SK-N-MC (cell line): ENCODE measurements around the gene HENMT1.

Experiments
- DNase-seq: peaks from one replicate; pipeline ENCODE4 v3.0.0-alpha.2; 2011; ENCODE audit warnings: low read depth, low spot score
- H3K27ac ChIP-seq: fragments of 200-600 bp; sonication (generic); 2 replicates; pipeline ENCODE4 v1.5.1; 2016; ENCODE audit warnings: mixed run types
- H3K36me3 ChIP-seq: fragments of 200-600 bp; sonication (generic); 2 replicates; pipeline ENCODE4 v1.6.1; 2017; ENCODE audit warnings: antibody characterized with exemption, low read length, mixed read lengths; ENCODE audit not compliant: insufficient read depth
- H3K4me3 ChIP-seq: fragments of 200-600 bp; sonication (generic); 2 replicates; pipeline ENCODE4 v1.5.1; 2016
- H3K9ac ChIP-seq: fragments of 200-600 bp; sonication (generic); 2 replicates; pipeline ENCODE4 v1.8.0; 2017; ENCODE audit warnings: mixed run types, mixed read lengths; ENCODE audit not compliant: insufficient read length
- H3K9me3 ChIP-seq: fragments of 200-600 bp; sonication (generic); 2 replicates; pipeline ENCODE4 v1.6.1; 2017; ENCODE audit warnings: low read depth, mild to moderate bottlenecking, antibody characterized with exemption, low read length, moderate library complexity, mixed read lengths
- EZH2 ChIP-seq: fragments of 200-600 bp; sonication (generic); IDR thresholded peaks from one replicate; pipeline ENCODE4 v1.6.1; 2017; ENCODE audit warnings: antibody characterized with exemption
- FOXP2 ChIP-seq: optimal IDR thresholded peaks from 2 replicates; pipeline ENCODE3; 2011; ENCODE audit warnings: mild to moderate bottlenecking, moderate library complexity; ENCODE audit not compliant: insufficient read depth; ENCODE audit errors: extremely low read length, control extremely low read depth
- POLR2AphosphoS5 ChIP-seq: IDR thresholded peaks from 2 replicates; pipeline ENCODE4 v1.6.1; 2012; ENCODE audit warnings: mild to moderate bottlenecking, low read depth, low read length, borderline replicate concordance

HENMT1 gene

GRCh38 chr1:108601708-108602410 is 59.0 kb downstream of the HENMT1 start:
- no peaks in the 10 kb centered on the region for H3K9me3 ChIP-seq
- H3K27ac ChIP-seq = no peak overlapping the region
- no peaks in the 10 kb centered on the region for H3K36me3 ChIP-seq
- TF ChIP-seq FOXP2 = no peak
- no peak for TF ChIP-seq EZH2
- TF ChIP-seq POLR2AphosphoS5 = no peak
- no peak overlapping the region for H3K9ac ChIP-seq
- DNase-seq = no peak
- no peak overlapping the region for H3K4me3 ChIP-seq

DNA sequence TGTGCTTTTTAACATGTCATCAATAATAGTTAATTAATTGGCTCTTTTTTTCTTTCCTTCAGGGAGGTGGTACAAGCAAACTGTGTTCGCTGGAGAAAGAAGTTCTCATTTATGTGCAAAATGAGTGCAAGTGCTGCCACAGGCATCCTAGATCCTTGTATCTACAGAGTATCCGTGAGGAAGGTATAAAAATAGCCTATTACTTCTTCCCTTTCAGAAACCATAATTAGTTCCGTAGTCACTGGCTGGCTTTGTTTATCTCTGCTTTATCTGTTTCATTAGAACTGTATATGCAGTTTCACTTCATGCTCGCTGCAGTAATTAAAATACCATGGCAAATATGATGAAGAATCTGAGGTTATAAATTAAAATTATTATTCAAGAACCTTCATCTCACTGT is 60.4 kb downstream of the HENMT1 start:
- Histone ChIP-seq H3K36me3 (no peaks in the 10 kb centered on the region), H3K27ac (no peak overlapping the region), H3K4me3 (no peak overlapping the region), H3K9me3 (no peaks in the 10 kb centered on the region), H3K9ac (no peak overlapping the region)
- no peak for TF ChIP-seq POLR2AphosphoS5
- no peak for TF ChIP-seq EZH2
- TF ChIP-seq FOXP2 = no peak
- no peak for DNase-seq

DNA sequence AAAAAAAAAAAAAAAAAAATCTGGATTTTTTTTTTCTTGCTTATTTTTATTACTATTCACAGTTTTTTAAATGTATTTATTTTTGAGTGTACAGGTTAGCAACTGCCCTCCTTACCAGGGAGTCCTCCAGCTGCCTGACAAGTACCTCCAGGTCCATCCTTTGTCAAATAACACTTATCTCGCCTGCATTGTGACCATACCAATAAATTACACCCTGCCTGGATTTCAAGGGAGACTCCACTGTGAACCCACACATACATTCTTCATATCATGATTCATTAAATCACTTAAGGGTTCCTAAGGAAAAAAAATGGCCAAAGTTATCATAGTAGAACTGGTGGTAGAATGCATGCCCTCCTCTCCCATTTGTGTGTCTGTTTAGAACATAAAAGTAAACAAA is 62.6 kb downstream of the HENMT1 start:
- H3K27ac ChIP-seq = no peak overlapping the region
- no peaks in the 10 kb centered on the region for H3K9me3 ChIP-seq
- H3K4me3 ChIP-seq = no peak overlapping the region
- H3K36me3 ChIP-seq = no peaks in the 10 kb centered on the region
- DNase-seq = no peak
- H3K9ac ChIP-seq = no peak overlapping the region
- TF ChIP-seq EZH2 (no peak), POLR2AphosphoS5 (no peak), FOXP2 (no peak)
